ENCODE measurements around the gene SLC22A1. TPM values are rescaled to one million over a fixed set of nuclear protein-coding genes. Genes with fewer than 3 reads are reported as not detected.
"Not testable (repeated sequence)": the region's sequence is repeated elsewhere in the genome, so short reads cannot be mapped to it uniquely, and the experiment has no call there.

Gene SLC22A1
- total RNA-seq, 1 experiment from 2014 or later: 0.86 TPM

DNA sequence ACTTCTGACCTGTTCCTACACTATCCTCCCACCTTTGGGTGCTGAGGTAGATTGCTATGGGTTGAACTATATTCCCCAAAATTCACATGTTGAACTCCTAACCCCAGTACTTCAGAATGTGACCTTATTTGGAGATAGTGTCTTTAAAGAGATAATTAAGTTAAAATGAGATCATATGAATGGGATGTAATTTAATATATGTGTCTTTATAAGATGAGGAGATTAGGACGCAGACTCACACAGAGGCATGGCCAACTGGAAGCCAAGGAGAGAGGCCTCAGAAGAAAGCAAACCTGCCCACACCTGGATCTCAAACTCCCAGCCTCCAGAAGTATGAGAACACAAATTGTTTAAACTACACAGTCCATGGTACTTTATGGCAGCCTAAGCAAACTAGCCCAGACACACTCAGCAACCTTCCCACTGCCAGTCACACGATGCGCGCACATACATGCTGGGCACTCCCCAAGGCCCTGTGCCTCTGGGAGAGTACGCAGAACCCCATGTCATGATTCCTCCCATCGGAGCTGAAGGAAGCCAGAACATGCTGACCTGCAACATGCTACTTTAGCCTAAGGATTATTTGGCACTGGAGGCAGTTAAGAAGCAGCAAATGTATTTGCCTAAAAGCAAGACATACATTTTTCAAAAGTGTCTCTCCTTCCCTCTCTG lies 8.9 kb upstream of the SLC22A1 start:
- Histone ChIP-seq H3K27ac (ENCODE audit: low read depth, low read length) (no peak overlapping the region), H3K4me3 (replicated peaks in 1 of 2; ENCODE audit: low read depth in 1 of 2, low read length in 2 of 2) (no peak overlapping the region), H2AFZ (ENCODE audit: low read depth, low read length, poor library complexity, severe bottlenecking) (no peak overlapping the region), H3K4me1 (ENCODE audit: control insufficient read depth in 1 of 2, insufficient read depth in 2 of 2, low read length in 2 of 2) (no peaks in the 10 kb centered on the region), H3K27me3 (ENCODE audit: insufficient read depth, low read length) (no peaks in the 10 kb centered on the region), H3K9me3 (ENCODE audit: control insufficient read depth in 1 of 2, insufficient read depth in 1 of 2, low read depth in 1 of 2, low read length in 2 of 2) (peaks cover 3% of the 10 kb centered on the region in 2 experiments; a peak in 1 of 4 replicates), H3K79me2 (ENCODE audit: insufficient read depth, low read length) (no peaks in the 10 kb centered on the region), H3K4me2 (ENCODE audit: low read length) (no peak overlapping the region), H3K9me2 (ENCODE audit: insufficient read depth) (no peaks in the 10 kb centered on the region), H4K20me1 (ENCODE audit: insufficient read depth) (no peaks in the 10 kb centered on the region), H3K9ac (ENCODE audit: low read length) (no peak overlapping the region), H3K36me3 (ENCODE audit: control insufficient read depth in 1 of 2, insufficient read depth in 2 of 2, low read length in 2 of 2) (no peaks in the 10 kb centered on the region)
- ChIA-PET CTCF (no interaction called here), POLR2A (no interaction called here), RAD21 (ENCODE audit: low non-redundant PET in 1 of 2, low total read pairs in 2 of 2, uncharacterized antibody in 2 of 2, unreplicated experiment in 2 of 2) (no interaction called here)
- intact Hi-C loops (cut with micrococcal nuclease): no loop called here
- ATAC-seq: no peak
- TSS peak; percentile 22 for BruUV-seq (replicated peaks)
- no peak for TF ChIP-seq ELF1 (IDR thresholded peaks at IDR 0.05; ENCODE audit: borderline replicate concordance, low read depth)
- TF ChIP-seq, protein P1, sequence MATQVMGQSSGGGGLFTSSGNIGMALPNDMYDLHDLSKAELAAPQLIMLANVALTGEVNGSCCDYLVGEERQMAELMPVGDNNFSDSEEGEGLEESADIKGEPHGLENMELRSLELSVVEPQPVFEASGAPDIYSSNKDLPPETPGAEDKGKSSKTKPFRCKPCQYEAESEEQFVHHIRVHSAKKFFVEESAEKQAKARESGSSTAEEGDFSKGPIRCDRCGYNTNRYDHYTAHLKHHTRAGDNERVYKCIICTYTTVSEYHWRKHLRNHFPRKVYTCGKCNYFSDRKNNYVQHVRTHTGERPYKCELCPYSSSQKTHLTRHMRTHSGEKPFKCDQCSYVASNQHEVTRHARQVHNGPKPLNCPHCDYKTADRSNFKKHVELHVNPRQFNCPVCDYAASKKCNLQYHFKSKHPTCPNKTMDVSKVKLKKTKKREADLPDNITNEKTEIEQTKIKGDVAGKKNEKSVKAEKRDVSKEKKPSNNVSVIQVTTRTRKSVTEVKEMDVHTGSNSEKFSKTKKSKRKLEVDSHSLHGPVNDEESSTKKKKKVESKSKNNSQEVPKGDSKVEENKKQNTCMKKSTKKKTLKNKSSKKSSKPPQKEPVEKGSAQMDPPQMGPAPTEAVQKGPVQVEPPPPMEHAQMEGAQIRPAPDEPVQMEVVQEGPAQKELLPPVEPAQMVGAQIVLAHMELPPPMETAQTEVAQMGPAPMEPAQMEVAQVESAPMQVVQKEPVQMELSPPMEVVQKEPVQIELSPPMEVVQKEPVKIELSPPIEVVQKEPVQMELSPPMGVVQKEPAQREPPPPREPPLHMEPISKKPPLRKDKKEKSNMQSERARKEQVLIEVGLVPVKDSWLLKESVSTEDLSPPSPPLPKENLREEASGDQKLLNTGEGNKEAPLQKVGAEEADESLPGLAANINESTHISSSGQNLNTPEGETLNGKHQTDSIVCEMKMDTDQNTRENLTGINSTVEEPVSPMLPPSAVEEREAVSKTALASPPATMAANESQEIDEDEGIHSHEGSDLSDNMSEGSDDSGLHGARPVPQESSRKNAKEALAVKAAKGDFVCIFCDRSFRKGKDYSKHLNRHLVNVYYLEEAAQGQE (IDR thresholded peaks at IDR 0.05; ENCODE audit: low read depth): no peak
- TF ChIP-seq ZNF274 (IDR thresholded peaks at IDR 0.05; ENCODE audit: low read depth, low read length): no peak
- no peak for TF ChIP-seq POLR2AphosphoS5 (IDR thresholded peaks at IDR 0.05; ENCODE audit: low read depth, low read length)
- TF ChIP-seq, protein P2, sequence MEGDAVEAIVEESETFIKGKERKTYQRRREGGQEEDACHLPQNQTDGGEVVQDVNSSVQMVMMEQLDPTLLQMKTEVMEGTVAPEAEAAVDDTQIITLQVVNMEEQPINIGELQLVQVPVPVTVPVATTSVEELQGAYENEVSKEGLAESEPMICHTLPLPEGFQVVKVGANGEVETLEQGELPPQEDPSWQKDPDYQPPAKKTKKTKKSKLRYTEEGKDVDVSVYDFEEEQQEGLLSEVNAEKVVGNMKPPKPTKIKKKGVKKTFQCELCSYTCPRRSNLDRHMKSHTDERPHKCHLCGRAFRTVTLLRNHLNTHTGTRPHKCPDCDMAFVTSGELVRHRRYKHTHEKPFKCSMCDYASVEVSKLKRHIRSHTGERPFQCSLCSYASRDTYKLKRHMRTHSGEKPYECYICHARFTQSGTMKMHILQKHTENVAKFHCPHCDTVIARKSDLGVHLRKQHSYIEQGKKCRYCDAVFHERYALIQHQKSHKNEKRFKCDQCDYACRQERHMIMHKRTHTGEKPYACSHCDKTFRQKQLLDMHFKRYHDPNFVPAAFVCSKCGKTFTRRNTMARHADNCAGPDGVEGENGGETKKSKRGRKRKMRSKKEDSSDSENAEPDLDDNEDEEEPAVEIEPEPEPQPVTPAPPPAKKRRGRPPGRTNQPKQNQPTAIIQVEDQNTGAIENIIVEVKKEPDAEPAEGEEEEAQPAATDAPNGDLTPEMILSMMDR (IDR thresholded peaks at IDR 0.05 in 2 of 3, conservative IDR thresholded peaks at IDR 0.05 in 1 of 3; ENCODE audit: borderline replicate concordance in 1 of 3, insufficient read depth in 1 of 3, low read depth in 2 of 3, low read length in 2 of 3): no peak
- no peak for TF ChIP-seq EGR1 (IDR thresholded peaks at IDR 0.05; ENCODE audit: low read depth)
- no peak for TF ChIP-seq JUND (IDR thresholded peaks at IDR 0.05)
- no peak for TF ChIP-seq FOSL1 (IDR thresholded peaks at IDR 0.05; ENCODE audit: low read depth)
- no peak for TF ChIP-seq ZBTB33 (IDR thresholded peaks at IDR 0.05; ENCODE audit: extremely low read depth, insufficient replicate concordance, low read length)
- no peak for DNase-seq (ENCODE audit: low read depth, low spot score)

DNA sequence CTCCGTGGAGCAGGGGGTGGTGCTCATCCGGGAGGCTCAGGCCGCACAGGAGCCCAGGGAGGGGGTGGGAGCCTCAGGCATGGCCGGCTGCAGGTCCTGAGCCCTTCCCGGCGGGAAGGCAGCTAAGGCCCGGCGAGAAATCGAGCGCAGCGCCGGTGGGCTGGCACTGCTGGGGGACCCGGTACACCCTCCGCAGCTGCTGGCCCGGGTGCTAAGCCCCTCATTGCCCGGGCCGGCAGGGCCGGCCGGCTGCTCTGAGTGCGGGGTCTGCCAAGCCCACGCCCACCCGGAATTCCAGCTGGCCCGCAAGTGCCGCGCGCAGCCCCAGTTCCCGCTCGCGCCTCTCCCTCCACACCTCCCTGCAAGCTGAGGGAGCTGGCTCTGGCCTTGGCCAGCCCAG lies 7.1 kb upstream of the SLC22A1 start:
- H3K79me2 ChIP-seq (ENCODE audit: insufficient read depth, low read length); H3K27me3 ChIP-seq (ENCODE audit: insufficient read depth, low read length); BruUV-seq (replicated peaks); ATAC-seq; H3K4me2 ChIP-seq (ENCODE audit: low read length); intact Hi-C loops (cut with micrococcal nuclease); CTCF ChIA-PET; H3K4me1 ChIP-seq (ENCODE audit: control insufficient read depth in 1 of 2, insufficient read depth in 2 of 2, low read length in 2 of 2); H3K9ac ChIP-seq (ENCODE audit: low read length); H3K9me2 ChIP-seq (ENCODE audit: insufficient read depth); H3K36me3 ChIP-seq (ENCODE audit: control insufficient read depth in 1 of 2, insufficient read depth in 2 of 2, low read length in 2 of 2); H3K9me3 ChIP-seq (ENCODE audit: control insufficient read depth in 1 of 2, insufficient read depth in 1 of 2, low read depth in 1 of 2, low read length in 2 of 2); DNase-seq (ENCODE audit: low read depth, low spot score); RAD21 ChIA-PET (ENCODE audit: low non-redundant PET in 1 of 2, low total read pairs in 2 of 2, uncharacterized antibody in 2 of 2, unreplicated experiment in 2 of 2); H4K20me1 ChIP-seq (ENCODE audit: insufficient read depth); H3K27ac ChIP-seq (ENCODE audit: low read depth, low read length); H2AFZ ChIP-seq (ENCODE audit: low read depth, low read length, poor library complexity, severe bottlenecking); H3K4me3 ChIP-seq (replicated peaks in 1 of 2; ENCODE audit: low read depth in 1 of 2, low read length in 2 of 2); POLR2A ChIA-PET: not testable (repeated sequence)
